ENCODE measurements around the gene USP47.

- TF ChIP-seq, protein P1, sequence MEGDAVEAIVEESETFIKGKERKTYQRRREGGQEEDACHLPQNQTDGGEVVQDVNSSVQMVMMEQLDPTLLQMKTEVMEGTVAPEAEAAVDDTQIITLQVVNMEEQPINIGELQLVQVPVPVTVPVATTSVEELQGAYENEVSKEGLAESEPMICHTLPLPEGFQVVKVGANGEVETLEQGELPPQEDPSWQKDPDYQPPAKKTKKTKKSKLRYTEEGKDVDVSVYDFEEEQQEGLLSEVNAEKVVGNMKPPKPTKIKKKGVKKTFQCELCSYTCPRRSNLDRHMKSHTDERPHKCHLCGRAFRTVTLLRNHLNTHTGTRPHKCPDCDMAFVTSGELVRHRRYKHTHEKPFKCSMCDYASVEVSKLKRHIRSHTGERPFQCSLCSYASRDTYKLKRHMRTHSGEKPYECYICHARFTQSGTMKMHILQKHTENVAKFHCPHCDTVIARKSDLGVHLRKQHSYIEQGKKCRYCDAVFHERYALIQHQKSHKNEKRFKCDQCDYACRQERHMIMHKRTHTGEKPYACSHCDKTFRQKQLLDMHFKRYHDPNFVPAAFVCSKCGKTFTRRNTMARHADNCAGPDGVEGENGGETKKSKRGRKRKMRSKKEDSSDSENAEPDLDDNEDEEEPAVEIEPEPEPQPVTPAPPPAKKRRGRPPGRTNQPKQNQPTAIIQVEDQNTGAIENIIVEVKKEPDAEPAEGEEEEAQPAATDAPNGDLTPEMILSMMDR (IDR thresholded peaks at IDR 0.05) = no peak
- TF ChIP-seq POLR2AphosphoS5 (IDR thresholded peaks at IDR 0.05) = no peak
- no peak for TF ChIP-seq POLR2A (IDR thresholded peaks at IDR 0.05)
- no peak for TF ChIP-seq EP300 (IDR thresholded peaks at IDR 0.05)
These were observed 60.2 kb downstream of the USP47 start for GRCh38 chr11:11901929-11902328.
